SK-N-SH (cell line): ENCODE results near the gene TEAD4.

Experiments
- EP300 ChIP-seq, 2 experiments: IDR thresholded peaks; 2 replicates each; pipeline versions ENCODE4 v1.4.0 to v1.6.1; 2012; ENCODE audit warnings: borderline replicate concordance in 1 of 2, low read depth in 1 of 2, low read length in 1 of 2
- SMC3 ChIP-seq: IDR thresholded peaks from 2 replicates; pipeline ENCODE4 v1.6.1; 2012; ENCODE audit warnings: low read depth, low read length, improper control_type of control experiment
- TF ChIP-seq, protein P1 (sequence below): fragments of 200-600 bp; sonication (generic); IDR thresholded peaks from 2 replicates; pipeline ENCODE4 v1.6.1; 2017; ENCODE audit warnings: antibody characterized with exemption, mild to moderate bottlenecking, moderate library complexity

DNA sequence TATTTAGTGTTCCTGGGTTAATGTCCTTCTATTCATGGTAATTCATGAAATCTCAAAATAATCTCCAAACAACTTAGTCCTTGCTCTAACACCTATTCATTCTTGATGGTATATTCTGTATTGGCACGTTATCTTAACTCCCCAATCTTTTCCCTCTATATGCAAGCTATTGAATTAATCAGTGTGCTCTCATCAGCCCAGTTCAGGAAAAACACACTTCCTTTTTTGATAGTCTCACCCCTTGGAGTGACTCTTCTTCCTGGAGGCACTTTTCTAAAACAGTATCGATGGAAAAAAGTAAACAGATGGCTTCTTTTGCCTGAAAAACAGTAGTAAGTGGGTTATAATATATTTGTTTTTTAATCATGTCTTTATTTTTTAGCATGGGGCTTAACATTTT lies 39.9 kb upstream of the TEAD4 start:
- TF ChIP-seq, protein P1, sequence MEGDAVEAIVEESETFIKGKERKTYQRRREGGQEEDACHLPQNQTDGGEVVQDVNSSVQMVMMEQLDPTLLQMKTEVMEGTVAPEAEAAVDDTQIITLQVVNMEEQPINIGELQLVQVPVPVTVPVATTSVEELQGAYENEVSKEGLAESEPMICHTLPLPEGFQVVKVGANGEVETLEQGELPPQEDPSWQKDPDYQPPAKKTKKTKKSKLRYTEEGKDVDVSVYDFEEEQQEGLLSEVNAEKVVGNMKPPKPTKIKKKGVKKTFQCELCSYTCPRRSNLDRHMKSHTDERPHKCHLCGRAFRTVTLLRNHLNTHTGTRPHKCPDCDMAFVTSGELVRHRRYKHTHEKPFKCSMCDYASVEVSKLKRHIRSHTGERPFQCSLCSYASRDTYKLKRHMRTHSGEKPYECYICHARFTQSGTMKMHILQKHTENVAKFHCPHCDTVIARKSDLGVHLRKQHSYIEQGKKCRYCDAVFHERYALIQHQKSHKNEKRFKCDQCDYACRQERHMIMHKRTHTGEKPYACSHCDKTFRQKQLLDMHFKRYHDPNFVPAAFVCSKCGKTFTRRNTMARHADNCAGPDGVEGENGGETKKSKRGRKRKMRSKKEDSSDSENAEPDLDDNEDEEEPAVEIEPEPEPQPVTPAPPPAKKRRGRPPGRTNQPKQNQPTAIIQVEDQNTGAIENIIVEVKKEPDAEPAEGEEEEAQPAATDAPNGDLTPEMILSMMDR, result no peak
- TF ChIP-seq EP300 (IDR thresholded peaks at IDR 0.05; ENCODE audit: borderline replicate concordance in 1 of 2, low read depth in 1 of 2, low read length in 1 of 2) (no peak), SMC3 (no peak)
